ENCODE measurements around the gene FAM20B. TPM values are rescaled to one million over a fixed set of nuclear protein-coding genes. Genes with fewer than 3 reads are reported as not detected.

FAM20B gene
- total RNA-seq, 2 donors from 2014 or later = 47.7 to 52.4 TPM

- TF ChIP-seq, protein P1, sequence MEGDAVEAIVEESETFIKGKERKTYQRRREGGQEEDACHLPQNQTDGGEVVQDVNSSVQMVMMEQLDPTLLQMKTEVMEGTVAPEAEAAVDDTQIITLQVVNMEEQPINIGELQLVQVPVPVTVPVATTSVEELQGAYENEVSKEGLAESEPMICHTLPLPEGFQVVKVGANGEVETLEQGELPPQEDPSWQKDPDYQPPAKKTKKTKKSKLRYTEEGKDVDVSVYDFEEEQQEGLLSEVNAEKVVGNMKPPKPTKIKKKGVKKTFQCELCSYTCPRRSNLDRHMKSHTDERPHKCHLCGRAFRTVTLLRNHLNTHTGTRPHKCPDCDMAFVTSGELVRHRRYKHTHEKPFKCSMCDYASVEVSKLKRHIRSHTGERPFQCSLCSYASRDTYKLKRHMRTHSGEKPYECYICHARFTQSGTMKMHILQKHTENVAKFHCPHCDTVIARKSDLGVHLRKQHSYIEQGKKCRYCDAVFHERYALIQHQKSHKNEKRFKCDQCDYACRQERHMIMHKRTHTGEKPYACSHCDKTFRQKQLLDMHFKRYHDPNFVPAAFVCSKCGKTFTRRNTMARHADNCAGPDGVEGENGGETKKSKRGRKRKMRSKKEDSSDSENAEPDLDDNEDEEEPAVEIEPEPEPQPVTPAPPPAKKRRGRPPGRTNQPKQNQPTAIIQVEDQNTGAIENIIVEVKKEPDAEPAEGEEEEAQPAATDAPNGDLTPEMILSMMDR (conservative IDR thresholded peaks at IDR 0.05) = no peak
- Mint-ChIP-seq H3K4me3 (no peak overlapping the region), H3K27ac (no peak overlapping the region), H3K36me3 (ENCODE audit: low read depth) (peaks cover 57% of the 10 kb centered on the region), H3K9me3 (no peaks in the 10 kb centered on the region), H3K4me1 (peaks cover 13% of the 10 kb centered on the region), H3K27me3 (ENCODE audit: insufficient read depth) (no peaks in the 10 kb centered on the region)
- Histone ChIP-seq H3K9me3 (ENCODE audit: control insufficient read depth, low read length) (no peaks in the 10 kb centered on the region), H3K27ac (ENCODE audit: low read depth, low read length) (no peak overlapping the region), H3K9ac (ENCODE audit: extremely low read depth, low read length, poor library complexity, severe bottlenecking) (no peak overlapping the region), H3K36me3 (ENCODE audit: control insufficient read depth, insufficient read depth, low read length) (peaks cover 66% of the 10 kb centered on the region), H3K4me3 (ENCODE audit: low read length) (no peak overlapping the region), H3K27me3 (ENCODE audit: control insufficient read depth, insufficient read depth, low read length, poor library complexity, severe bottlenecking) (no peaks in the 10 kb centered on the region), H3K4me1 (ENCODE audit: control insufficient read depth, insufficient read depth, low read length) (peaks cover 5% of the 10 kb centered on the region)
- no peak for DNase-seq
- 89% methylated on average over 5 of the region's 5 CpGs; no CpG with 5 or more reads in 1 of the 2 experiments for WGBS, 2 experiments (ENCODE audit: insufficient coverage in 1 of 2, insufficient read length in 1 of 2)
Measured at GRCh38 chr1:179091691-179092165, 66.0 kb downstream of the FAM20B start.

DNA sequence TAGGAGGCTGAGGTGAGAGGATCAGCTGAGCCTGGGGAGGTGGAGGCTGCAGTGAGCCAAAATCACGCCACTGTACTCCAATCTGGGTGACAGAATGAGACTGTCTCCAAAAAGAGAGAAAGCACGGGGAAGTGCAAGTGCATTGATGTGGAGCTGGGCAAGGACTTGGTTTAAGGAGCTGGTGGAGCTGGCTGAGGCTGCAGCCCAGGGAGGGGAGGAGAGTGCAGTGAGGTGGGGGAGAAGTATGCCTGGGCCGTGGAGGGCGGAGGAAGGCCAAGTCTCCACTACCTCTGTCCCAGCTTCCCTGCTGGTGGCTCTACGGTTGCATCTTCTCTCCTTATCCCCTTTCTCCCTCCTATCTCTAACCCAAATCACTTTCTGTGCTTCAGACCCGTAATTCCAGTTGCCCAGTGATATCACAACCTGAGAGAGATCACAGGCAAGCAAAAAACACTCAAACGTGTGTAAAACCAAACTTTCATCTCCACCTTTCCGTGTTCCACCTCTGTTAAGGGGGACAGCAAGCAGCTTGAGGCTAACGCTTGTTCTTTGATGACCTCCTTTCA lies 67.3 kb downstream of the FAM20B start:
- H3K27me3 ChIP-seq (ENCODE audit: control insufficient read depth, insufficient read depth, low read length, poor library complexity, severe bottlenecking) = no peaks in the 10 kb centered on the region
- no peaks in the 10 kb centered on the region for H3K9me3 ChIP-seq (ENCODE audit: control insufficient read depth, low read length)
- H3K36me3 ChIP-seq (ENCODE audit: control insufficient read depth, insufficient read depth, low read length) = peaks cover 79% of the 10 kb centered on the region
- DNase-seq = no peak
- TF ChIP-seq, protein P1 (conservative IDR thresholded peaks at IDR 0.05) = no peak
- H3K4me1 Mint-ChIP-seq = peaks cover 9% of the 10 kb centered on the region
- no peak overlapping the region for H3K27ac Mint-ChIP-seq
- peaks cover 62% of the 10 kb centered on the region for H3K36me3 Mint-ChIP-seq (ENCODE audit: low read depth)
- no peak overlapping the region for H3K27ac ChIP-seq (ENCODE audit: low read depth, low read length)
- H3K4me3 ChIP-seq (ENCODE audit: low read length) = no peak overlapping the region
- H3K9me3 Mint-ChIP-seq = no peaks in the 10 kb centered on the region
- H3K9ac ChIP-seq (ENCODE audit: extremely low read depth, low read length, poor library complexity, severe bottlenecking) = no peak overlapping the region
- peaks cover 1% of the 10 kb centered on the region for H3K4me1 ChIP-seq (ENCODE audit: control insufficient read depth, insufficient read depth, low read length)
- no peaks in the 10 kb centered on the region for H3K27me3 Mint-ChIP-seq (ENCODE audit: insufficient read depth)
- WGBS, 2 experiments (ENCODE audit: insufficient coverage in 1 of 2, insufficient read length in 1 of 2) = 93 to 96% methylated on average over 7 to 9 of the region's 9 CpGs
- H3K4me3 Mint-ChIP-seq = no peak overlapping the region

DNA sequence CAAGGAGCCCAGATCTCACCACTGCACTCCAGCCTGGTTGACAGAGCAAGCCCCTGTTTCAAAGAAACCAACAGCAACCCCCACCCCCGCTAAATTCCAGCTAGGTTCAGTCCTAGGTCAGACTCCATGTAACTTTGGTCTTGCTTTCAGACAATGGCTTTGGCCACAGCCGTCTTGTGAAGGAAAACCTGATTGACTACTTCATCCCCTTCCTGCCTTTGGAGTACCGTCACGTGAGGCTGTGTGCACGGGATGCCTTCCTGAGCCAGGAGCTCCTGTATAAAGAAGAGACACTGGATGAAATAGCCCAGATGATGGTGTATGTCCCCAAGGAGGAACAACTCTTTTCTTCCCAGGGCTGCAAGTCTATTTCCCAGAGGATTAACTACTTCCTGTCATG lies 69.1 kb downstream of the FAM20B start:
- peaks cover 64% of the 10 kb centered on the region for H3K36me3 Mint-ChIP-seq (ENCODE audit: low read depth)
- H3K27ac ChIP-seq (ENCODE audit: low read depth, low read length) = no peak overlapping the region
- TF ChIP-seq, protein P1 (conservative IDR thresholded peaks at IDR 0.05) = no peak
- H3K9ac ChIP-seq (ENCODE audit: extremely low read depth, low read length, poor library complexity, severe bottlenecking) = no peak overlapping the region
- no peaks in the 10 kb centered on the region for H3K4me1 ChIP-seq (ENCODE audit: control insufficient read depth, insufficient read depth, low read length)
- H3K9me3 ChIP-seq (ENCODE audit: control insufficient read depth, low read length) = no peaks in the 10 kb centered on the region
- H3K36me3 ChIP-seq (ENCODE audit: control insufficient read depth, insufficient read depth, low read length) = peaks cover 74% of the 10 kb centered on the region
- H3K27me3 Mint-ChIP-seq (ENCODE audit: insufficient read depth) = no peaks in the 10 kb centered on the region
- no peaks in the 10 kb centered on the region for H3K27me3 ChIP-seq (ENCODE audit: control insufficient read depth, insufficient read depth, low read length, poor library complexity, severe bottlenecking)
- no peak overlapping the region for H3K27ac Mint-ChIP-seq
- DNase-seq = no peak
- no peak overlapping the region for H3K4me3 Mint-ChIP-seq
- H3K9me3 Mint-ChIP-seq = no peaks in the 10 kb centered on the region
- no peak overlapping the region for H3K4me3 ChIP-seq (ENCODE audit: low read length)
- no peaks in the 10 kb centered on the region for H3K4me1 Mint-ChIP-seq
- WGBS, 2 experiments (ENCODE audit: insufficient coverage in 1 of 2, insufficient read length in 1 of 2) = 75 to 92% methylated on average over 2 to 5 of the region's 5 CpGs
